Germinal center (tissue), 1 donor: ENCODE measurements around the gene ZBTB7B.
"Not testable (repeated sequence)": the region's sequence is repeated elsewhere in the genome, so short reads cannot be mapped to it uniquely, and the experiment has no call there.

Experiments
- DNase-seq: peaks from one replicate; pipeline ENCODE4 v3.0.0; 2012; ENCODE audit warnings: mixed read lengths, low spot score

The ZBTB7B gene

DNA sequence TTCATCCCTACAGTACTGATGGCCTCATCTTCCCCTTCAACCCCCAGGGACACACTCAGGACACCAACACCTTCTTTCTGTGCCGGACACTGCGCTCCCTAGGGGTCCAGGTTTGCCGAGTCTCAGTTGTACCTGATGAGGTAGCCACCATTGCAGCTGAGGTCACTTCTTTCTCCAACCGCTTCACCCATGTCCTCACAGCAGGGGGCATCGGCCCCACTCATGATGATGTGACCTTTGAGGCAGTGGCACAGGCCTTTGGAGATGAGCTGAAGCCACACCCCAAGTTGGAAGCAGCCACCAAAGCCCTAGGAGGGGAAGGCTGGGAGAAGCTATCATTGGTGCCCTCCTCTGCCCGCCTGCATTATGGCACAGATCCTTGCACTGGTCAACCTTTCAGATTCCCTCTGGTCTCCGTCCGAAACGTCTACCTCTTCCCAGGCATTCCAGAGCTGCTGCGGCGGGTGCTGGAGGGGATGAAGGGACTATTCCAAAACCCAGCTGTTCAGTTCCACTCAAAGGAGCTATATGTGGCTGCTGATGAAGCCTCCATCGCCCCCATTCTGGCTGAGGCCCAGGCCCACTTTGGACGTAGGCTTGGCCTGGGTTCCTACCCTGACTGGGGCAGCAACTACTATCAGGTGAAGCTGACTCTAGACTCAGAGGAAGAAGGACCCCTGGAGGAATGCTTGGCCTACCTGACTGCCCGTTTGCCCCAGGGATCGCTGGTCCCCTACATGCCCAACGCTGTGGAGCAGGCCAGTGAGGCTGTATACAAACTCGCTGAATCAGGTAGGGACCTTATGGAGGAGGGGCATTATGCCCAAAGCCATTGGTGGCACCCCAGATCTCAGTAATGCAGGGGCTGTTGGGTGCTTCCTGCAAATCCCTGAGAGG is 14.3 kb upstream of the ZBTB7B start:
- no peak for DNase-seq

DNA sequence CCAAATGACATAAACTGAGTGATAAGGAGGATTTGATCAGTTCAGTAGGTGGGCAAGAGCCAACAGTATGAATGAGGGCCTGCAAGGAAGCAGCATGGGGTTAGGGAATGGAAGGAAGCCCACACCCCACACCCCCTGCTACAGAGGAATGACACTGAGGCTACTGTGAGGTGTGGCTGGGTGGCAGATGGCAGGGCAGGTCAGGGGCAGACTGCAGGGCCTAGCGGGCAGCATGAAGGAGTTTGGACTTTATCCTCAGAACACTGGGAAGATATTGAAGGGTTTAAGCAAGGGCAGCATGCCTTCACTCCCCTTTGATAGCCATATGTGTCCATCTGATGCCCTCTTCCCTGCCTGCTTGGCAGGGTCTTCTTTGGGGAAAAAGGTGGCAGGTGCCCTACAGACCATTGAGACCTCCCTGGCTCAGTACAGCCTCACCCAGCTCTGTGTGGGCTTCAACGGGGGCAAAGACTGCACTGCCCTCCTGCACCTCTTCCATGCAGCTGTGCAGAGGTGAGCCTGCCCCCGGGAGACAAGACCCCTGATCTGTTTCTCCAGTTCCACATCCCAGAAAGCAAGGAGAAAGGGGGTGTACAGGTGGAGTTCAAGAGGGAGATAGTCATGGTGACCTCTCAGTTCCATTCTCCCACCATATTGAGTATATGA is 13.3 kb upstream of the ZBTB7B start:
- DNase-seq: no peak

DNA sequence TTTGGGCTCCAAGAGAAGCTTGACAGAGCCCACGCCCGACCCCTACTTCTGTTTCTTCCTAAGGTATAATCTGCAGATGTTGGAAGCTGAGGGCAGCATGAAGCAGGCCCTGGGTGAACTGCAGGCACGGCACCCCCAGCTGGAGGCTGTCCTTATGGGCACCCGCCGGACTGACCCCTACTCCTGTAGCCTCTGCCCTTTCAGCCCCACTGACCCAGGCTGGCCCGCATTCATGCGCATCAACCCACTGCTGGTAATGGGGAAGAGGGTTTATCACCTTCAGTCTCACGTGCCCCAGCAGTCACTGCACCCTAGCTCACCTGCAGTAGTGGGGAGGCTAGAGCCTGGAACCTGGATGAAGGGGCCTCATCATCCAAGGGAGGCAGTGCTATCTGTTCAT is 12.3 kb upstream of the ZBTB7B start:
- DNase-seq: no peak

DNA sequence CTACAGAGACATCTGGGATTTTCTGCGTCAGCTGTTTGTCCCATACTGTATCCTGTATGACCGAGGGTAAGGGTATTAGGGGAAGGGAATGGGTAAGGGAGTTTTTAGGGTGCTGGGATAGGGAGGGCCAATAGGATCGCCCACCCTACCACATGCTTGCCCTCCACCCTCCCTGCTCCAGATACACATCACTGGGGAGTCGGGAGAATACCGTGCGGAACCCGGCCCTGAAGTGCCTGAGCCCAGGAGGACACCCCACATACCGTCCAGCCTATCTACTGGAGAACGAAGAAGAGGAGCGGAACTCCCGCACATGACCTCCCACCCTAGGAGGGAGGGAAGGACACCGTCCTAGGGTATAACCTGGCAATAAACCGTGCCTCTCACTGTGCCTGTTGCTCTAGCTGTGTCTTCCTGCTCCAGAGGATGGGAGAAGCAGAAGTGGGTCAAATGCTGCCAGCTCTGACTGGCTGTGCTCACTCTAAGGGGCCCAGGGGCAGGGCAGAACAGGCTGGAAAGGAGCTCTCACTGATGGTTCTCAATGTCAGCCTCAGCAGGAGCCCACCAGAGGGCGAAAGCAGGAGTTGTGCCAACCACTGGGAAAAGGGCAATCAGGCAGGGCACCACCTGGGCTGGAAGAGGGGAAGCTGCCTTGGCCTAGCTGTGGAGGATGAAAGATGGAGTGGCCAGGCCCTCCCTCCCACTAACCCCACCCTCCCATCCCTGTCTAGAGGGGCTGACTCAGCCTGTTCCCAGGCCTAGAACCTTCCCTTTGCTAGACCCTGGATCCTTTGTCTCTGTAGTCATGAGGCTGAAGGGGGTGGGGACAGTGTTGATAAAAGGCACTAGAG is 9.7 kb upstream of the ZBTB7B start:
- DNase-seq: no peak

DNA sequence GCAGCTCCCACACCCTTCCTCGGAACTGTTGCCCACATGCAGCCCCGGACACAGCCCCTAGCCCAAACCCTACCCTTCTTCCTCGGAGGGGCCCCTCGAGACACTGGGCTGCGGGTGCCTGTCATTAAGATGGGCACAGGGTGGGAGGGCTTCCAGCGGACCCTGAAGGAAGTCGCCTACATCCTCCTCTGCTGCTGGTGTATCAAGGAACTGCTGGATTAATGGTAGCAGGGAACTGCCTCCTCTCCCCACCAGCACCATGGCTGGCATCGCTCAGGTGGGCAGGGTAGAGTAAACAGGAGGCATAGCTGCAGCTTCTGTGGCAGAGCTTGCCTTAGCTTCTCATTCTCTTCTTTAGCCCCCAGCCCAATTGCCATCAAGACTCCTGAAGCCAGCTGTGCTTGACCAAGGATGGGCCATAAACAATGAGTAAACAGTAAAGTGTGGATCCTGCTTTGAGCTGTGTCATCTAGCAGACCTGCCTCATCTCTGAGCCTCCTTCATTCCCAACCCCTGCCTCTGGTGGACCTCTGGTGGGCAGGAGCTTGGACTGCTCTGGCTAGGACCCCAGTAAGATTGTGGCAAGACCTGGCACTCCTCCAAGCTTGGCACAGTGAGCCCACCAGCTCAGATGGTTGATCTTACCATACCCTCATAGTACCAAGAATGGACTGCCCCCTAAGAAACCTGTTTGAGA is 8.9 kb upstream of the ZBTB7B start, which contains the start of gene LENEP:
LENEP (plus strand) TSS at position 15 of the 697 bp plus-strand sequence; CDS start at position 37, 22 bp downstream.
- DNase-seq: no peak

DNA sequence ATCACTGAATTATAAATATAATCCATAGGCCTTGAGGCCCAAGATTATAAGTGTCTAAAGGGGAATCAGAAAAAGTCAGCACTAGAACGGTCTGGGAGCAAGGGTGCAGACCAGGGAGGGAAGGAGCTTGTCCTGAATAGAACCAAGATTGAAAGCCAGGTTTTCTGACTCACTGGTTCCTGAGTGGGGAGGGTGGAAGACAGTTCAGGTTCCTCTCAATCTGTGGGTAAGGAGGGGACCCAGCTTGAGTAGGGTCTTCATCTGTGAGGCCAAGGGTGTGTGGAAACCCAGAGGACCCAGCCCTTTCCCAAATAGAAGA is 8.4 kb upstream of the ZBTB7B start:
- DNase-seq: no peak

DNA sequence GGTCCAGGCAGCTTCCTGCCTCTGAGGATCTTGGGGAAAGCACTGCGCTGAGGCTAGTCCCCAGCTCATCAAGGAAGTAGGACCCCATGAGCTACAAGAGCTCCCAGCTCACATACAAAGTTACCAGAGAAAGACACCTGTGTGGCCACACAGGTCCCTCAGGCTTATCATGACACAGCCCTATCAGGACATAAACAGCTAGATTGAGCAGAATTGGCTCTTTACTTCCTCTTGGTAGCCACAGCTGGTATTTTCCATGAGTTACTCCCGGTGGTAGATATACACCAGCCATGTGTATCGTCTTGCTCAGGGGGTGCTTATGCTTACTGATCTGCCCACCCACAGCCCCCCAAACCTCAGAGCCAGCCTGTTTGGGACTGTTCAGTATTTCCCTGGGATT is 8.0 kb upstream of the ZBTB7B start:
- no peak for DNase-seq

DNA sequence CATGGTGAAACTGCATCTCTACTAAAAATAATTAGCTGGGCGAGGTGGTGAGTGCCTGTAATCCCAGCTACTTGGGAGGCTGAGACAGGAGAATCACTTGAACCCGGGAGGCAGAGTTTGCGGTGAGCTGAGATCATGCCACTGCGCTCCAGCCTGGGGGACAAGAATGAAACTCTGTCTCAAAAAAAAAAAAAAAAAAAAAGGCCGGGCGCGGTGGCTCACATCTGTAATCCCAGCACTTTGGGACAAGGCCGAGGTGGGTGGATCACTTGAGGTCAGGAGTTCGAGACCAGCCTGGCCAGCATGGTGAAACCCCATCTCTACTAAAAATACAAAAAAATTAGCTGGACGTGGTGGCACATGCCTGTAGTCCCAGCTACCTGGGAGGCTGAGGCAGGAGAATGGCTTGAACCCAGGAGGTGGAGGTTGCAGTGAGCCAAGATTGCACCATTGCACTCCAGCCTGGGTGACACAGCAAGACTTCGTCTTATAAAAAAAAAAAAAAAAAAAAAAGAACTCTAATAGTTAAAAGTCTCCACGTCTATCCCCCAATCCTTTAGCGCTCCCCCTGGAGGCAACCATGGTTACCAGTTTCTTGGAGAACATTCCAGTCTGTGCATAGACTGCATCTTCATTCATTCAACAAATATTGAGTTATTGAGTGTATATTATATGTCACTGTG is 7.2 kb upstream of the ZBTB7B start:
- not testable (repeated sequence) for DNase-seq

DNA sequence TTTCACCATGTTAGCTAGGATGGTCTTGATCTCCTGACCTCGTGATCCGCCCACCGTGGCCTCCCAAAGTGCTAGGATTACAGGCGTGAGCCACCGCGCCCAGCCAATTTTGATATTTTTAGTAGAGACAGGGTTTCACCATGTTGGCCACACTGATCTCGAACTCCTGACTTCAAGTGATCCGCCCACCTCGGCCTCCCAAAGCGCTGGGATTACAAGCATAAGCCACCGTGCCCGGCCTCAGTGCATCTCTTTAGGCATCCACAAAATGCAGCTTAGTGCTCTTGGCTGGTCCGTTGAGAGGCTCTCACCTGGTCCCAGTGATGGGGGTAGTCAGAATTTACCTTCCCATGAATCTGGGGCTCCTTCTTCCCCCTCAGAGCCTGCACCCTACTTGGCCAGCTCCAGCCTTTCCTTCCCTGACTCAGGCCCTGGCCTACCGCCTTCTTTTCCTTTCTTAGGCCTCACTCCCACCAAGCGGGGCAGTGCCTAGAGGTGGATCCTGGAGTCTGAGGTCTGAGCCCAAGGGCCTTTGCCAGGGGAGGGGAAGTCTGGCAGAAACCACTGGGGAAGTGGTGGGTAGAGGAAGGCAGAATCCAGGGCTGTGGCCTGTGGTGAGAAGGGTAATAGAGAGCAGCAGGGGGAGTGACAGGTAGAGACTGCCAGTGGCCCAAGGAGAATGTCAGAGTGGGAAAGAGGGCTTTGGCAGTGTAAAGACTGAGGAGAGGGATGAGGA is 5.5 kb upstream of the ZBTB7B start:
- DNase-seq: no peak

DNA sequence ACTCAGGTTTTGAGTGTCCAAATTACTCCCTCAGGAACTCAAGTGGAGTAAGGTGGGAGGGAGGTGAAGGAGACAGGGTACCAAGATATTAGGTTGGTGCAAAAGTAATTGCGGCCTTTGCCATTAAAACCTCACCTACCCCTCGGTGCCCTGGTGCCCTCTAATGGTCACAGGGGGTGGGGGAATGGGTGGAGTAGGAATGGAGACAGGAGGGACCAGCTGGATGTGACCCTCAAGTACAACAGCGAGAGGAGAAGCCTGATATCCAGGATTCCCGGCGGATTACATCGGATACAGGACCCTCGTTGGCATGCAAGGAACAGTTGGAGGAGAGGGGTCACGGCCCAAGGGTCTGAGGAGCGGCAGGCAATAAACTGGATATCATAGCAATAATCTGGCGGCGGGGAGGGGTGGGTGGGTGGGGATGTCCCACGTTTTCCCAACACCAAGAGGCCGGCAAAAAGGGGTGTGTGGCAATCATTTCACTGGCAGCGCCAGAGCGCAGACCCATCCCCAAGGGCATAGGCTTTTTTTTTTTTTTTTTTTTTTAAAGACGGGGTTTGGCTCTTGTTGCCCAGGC is 4.3 kb upstream of the ZBTB7B start:
- DNase-seq: no peak

DNA sequence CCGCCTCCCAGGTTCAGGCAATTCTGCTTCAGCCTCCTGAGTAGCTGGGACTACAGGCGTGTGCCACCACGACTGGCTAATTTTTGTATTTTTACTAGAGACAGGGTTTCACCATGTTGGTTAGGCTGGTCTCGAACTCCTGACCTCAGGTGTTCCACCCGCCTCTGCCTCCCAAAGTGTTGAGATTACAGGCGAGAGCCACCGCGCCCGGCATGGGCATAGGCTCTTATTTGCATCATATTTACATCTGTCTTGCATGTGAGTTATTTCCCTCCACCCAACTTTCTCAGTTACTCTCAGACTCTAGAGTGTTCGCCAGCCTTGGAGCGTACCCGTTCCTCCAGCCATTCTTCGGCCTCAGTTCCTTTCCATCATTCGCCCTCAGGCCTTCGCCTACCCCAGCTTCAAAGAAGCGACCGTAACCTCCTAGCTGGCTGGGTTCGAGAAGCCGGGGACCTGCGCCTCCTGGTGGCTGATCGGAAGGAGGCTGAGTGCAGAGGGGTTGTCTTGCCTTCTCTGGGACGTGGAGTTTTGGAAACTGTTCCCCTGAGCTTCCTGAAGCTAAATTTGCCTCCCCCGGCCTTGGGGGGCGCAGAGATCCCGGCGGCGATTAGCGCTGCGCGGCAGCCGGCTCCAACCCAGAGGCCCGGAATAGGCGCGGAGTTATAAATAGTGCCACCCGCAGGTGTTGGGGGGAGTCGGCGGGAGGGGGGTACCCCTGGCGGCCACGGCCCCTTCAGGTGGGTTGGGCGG is 3.6 kb upstream of the ZBTB7B start:
- peak; percentile 80 for DNase-seq

DNA sequence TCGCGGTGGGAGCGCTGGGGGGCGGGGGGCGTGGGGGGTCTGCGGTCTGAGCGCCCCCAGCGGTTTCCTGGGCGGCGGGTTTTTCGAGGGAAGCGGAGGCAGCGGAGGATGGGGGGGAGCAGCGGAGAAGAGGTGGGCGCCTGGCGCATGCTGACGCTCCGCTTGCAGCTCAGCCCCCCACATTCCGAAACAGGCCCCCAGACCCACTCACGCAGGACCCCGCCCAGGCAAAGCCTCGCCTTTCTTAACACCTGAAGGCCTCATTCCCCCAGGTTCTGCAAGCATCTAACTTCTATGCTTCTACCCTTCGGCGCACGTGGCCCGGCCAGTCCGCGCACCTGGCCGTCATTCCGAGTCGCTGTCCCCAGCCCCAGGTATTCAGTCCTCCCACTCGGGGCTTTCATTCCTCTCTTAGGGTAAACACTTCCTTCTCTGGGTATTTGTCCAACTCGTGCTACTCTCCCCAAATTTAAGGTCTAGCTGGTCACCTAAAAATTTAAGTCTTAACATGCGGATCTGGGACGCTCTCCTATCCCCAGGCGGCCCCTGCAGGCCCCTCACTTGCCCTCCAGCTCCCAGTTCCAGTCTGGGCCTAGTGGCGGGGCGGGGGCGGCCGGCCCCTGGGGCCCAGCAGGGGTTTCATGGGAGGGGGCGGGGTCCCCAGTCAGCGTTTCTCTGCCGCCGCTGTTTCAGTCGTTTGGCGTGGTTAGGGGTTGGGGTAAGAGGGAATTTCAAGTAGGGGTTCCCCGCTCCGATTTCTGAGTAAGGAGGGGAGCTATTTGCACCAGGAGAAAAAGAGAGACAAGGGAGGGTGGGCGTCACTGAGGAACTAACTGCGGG is 2.8 kb upstream of the ZBTB7B start:
- no peak for DNase-seq

DNA sequence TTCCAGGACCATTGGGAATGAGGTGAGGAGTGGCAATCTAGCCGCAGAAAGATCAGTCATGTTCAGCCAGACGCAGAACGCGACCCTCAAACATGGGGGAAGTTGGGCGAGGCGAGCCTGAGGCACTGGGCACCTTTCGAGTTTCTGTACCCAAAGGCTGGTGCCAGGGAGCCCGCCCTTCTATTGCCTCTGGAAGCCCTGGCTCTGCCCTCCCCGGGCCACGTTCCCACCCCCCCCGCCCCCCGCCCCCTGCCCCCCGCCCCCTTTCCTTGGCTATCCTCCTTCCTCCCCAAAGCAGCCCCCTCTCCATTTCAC is 2.2 kb upstream of the ZBTB7B start:
- no peak for DNase-seq

DNA sequence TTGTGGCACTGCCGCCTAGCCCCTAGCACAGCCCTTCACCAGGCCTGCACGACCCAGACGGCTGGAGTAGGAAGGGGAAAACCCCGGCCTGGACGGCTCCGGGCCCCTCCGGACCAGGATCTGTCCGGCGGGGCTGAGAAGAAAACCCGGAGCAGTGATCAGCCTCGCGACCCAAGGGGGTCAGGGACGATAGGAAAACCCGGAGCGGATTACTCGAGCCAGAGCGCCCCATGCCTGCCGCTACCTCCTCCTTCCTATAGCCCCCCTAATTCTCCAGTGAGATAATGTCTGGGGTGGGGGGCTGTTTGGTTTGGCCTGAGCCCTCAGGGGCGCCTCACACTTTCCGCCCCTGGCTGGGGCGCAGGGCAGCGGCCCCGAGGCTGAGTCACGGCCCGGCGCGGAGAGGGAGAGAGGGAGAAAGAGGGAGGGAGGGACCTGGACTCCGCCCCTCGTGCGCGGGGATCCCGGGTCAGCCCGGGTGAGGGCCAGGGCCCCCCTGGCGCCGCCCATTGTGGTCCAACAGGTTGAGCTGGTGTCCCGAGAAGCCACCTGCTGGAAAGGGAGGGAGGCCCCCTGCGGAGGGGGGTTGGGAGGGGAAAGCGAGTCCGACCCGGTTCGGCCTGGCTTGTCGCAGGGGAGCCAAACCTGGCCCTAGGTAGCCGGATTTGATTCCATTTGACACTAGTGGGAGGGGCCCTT is 1.7 kb upstream of the ZBTB7B start:
- DNase-seq: peak; percentile 88

DNA sequence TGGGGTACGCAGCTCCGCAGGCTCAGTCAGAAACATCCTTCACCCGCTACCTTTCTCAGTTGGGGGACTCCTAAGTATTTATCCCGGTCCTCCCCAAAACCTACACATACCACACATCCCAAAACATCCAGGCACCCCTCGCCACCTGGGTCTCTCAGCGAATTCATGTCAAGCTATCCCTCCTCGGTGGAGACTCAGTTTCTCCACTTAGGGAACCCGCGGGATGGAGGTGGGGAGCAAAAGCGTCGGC is 1.3 kb upstream of the ZBTB7B start:
- no peak for DNase-seq

DNA sequence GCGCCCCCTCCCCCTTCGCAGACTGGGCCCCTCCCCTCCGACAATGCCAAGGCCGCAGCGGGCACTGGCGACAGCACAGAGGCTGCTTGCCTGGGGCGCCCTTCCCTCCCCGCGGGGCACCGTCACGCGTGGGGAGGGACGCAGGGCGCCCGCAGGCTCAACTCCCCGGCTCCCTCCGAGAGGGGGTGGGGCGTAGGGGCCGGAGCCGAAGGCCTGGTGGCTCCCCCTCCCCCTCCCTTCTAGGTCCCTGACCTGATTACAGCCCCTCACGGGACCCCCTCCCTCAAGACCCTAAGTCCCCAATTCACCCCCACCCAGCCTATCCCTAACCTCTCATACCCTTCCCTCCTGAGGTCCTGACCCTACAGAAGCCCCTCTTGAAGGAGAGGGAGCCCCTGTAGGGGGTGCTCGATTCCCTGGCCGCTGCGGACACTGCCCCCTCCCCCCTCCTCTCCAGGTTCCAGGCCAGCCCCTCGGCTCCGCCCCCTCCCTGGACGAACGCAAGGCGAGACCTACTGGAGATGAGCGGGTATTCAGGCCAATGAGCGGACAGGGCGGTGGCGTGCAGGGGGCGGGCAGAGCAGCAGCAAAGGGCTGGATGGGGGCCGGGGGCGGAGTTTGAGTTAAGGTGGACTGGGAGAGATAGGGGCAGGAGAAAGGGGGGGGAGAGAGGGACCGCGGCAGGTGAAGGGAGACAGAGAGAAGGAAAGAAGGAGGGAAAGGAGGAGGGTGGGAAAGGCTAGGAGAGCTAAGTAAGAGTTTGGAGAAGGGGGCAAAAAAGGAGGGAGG is 733 bp upstream of the ZBTB7B start:
- DNase-seq: peak; percentile 98

DNA sequence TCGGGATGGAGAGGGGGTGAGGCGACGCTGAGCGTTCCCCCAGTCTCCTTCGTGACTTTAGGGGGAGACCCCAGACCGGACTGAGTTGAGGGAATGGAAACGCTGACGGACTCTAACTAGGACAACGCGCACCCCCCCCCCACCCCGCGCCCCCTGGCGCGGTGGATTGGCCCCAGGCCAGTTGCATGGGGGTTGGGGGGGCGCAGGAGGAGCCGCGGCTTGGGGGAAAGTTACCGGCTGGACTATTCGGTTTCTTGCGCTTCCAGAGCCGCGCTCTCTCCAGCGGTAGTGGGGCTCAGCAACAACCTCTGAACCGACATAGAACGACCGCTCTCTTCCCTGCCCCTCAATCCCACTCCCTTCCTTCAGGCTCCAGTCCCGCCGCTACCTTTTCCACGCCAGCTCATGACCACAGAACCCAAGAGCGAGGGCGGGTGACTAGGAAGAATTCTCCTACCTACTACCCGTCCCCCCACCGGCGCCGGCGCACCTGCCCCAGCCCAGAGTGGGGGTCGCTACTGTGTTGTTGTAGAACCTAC is 694 bp downstream of the ZBTB7B start:
- DNase-seq: no peak
